ENCODE measurements around the gene HS3ST3A1. TPM values are rescaled to one million over a fixed set of nuclear protein-coding genes. Genes with fewer than 3 reads are reported as not detected.
"Not testable (repeated sequence)": the region's sequence is repeated elsewhere in the genome, so short reads cannot be mapped to it uniquely, and the experiment has no call there.

Gene HS3ST3A1
- total and polyA plus RNA-seq, 12 donors = 0.12 to 4.1 (median 1.6) TPM; not detected in 1

GRCh38 chr17:13550291-13550690, 51.4 kb downstream of the HS3ST3A1 start:
- Histone ChIP-seq H3K4me3 (no peak overlapping the region), H3K27ac (no peak overlapping the region), H3K27me3 (no peaks in the 10 kb centered on the region), H3K9me3 (peaks cover 0 to 5% (median 0%) of the 10 kb centered on the region in 11 donors), H3K4me1 (no peaks in the 10 kb centered on the region), H3K36me3 (no peaks in the 10 kb centered on the region)
- TF ChIP-seq CTCF (IDR thresholded peaks at IDR 0.05) = no peak
- no peak for DNase-seq
- WGBS, 2 donors = 89 to 90% methylated on average over 6 of the region's 6 CpGs
- intact Hi-C loops (cut with DNase I) = no loop called here
- ATAC-seq = no peak

- 87 to 94% methylated on average over 6 of the region's 6 CpGs for WGBS, 2 donors
- not testable (repeated sequence) for H3K36me3 ChIP-seq, H3K9me3 ChIP-seq, H3K4me1 ChIP-seq, DNase-seq, H3K27ac ChIP-seq, ATAC-seq, H3K27me3 ChIP-seq, H3K4me3 ChIP-seq
- intact Hi-C loops (cut with DNase I) = loop anchor here in 1 of 10 donors (10.0 kb wide), 1 partner anchor 214 kb away; no protein-coding TSS in a partner anchor
These were observed 53.2 kb downstream of the HS3ST3A1 start for GRCh38 chr17:13548576-13548975.

DNA sequence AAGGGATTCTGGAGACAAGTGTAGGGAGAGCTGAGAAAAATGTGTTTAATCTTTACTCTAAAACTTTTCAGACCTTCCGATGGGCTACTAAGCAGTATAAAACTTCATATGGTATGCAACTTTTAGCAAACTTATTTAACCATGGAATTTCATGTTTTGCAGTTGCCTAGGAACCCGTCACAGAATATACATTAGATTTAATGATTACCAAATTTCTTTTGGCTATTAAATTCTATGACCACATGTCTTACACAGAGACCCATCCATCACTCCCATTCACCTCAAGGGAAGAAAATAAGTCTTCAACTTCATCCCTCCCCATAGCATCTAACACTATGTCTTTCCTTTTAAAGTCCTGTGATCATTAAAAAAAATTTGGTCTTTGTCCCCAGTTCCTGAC, 54.9 kb downstream of the HS3ST3A1 start:
- H3K36me3 ChIP-seq = no peaks in the 10 kb centered on the region
- no peaks in the 10 kb centered on the region for H3K27me3 ChIP-seq
- ATAC-seq = no peak
- H3K4me3 ChIP-seq = no peak overlapping the region
- 90 to 93% methylated on average over 2 of the region's 2 CpGs for WGBS, 2 donors
- DNase-seq = no peak
- no peak overlapping the region for H3K27ac ChIP-seq
- no peak for TF ChIP-seq CTCF (IDR thresholded peaks at IDR 0.05)
- H3K9me3 ChIP-seq = peaks cover 0 to 5% (median 0%) of the 10 kb centered on the region in 11 donors
- H3K4me1 ChIP-seq = no peaks in the 10 kb centered on the region
- intact Hi-C loops (cut with DNase I) = loop anchor here in 1 of 10 donors (10.0 kb wide), 1 partner anchor 212 kb away; no protein-coding TSS in a partner anchor

GRCh38 chr17:13545941-13546340, 55.8 kb downstream of the HS3ST3A1 start:
- ATAC-seq (no peak), DNase-seq (no peak)
- H3K27me3 ChIP-seq = no peaks in the 10 kb centered on the region
- intact Hi-C loops (cut with DNase I) = loop anchor here in 1 of 10 donors (10.0 kb wide), 1 partner anchor 211 kb away; no protein-coding TSS in a partner anchor
- H3K36me3 ChIP-seq = no peaks in the 10 kb centered on the region
- WGBS, 2 donors = 59 to 72% methylated on average over 8 of the region's 8 CpGs
- no peak overlapping the region for H3K4me3 ChIP-seq
- peaks cover 0 to 5% (median under 1%) of the 10 kb centered on the region in 9 donors for H3K4me1 ChIP-seq
- peaks cover 0 to 5% (median 0%) of the 10 kb centered on the region in 11 donors for H3K9me3 ChIP-seq
- TF ChIP-seq CTCF (IDR thresholded peaks at IDR 0.05) = no peak
- no peak overlapping the region for H3K27ac ChIP-seq

GRCh38 chr17:13544765-13545164, 57.0 kb downstream of the HS3ST3A1 start:
- no peak overlapping the region for H3K4me3 ChIP-seq
- 71 to 75% methylated on average over 9 of the region's 9 CpGs for WGBS, 2 donors
- no peaks in the 10 kb centered on the region for H3K9me3 ChIP-seq
- ATAC-seq (no peak), DNase-seq (no peak)
- peaks cover 0 to 14% (median 6%) of the 10 kb centered on the region in 9 donors for H3K4me1 ChIP-seq
- no peaks in the 10 kb centered on the region for H3K27me3 ChIP-seq
- intact Hi-C loops (cut with DNase I) = loop anchor here in 1 of 10 donors (10.0 kb wide), 1 partner anchor 210 kb away; no protein-coding TSS in a partner anchor
- H3K27ac ChIP-seq = no peak overlapping the region
- no peak for TF ChIP-seq CTCF (IDR thresholded peaks at IDR 0.05)
- no peaks in the 10 kb centered on the region for H3K36me3 ChIP-seq

All from heart right ventricle (tissue), 16 donors.